ENCODE measurements around the gene PRPF39. TPM values are rescaled to one million over a fixed set of nuclear protein-coding genes. Genes with fewer than 3 reads are reported as not detected.

PRPF39 gene
- total RNA-seq, 1 experiment from 2014 or later: 32.3 TPM

GRCh38 chr14:45057349-45057748, 26.6 kb upstream of the PRPF39 start (continued):
- TF ChIP-seq CTCF (IDR thresholded peaks at IDR 0.05) (no peak), IRF2 (CRISPR knock-in tag; IDR thresholded peaks at IDR 0.05; ENCODE audit: borderline replicate concordance, low read depth) (no peak), ZNF396 (CRISPR knock-in tag; IDR thresholded peaks at IDR 0.05; ENCODE audit: borderline replicate concordance) (no peak), NFYB (CRISPR knock-in tag; conservative IDR thresholded peaks at IDR 0.05; ENCODE audit: low read depth) (no peak), GABPB1 (CRISPR knock-in tag; IDR thresholded peaks at IDR 0.05) (no peak), ETV6 (CRISPR knock-in tag; IDR thresholded peaks at IDR 0.05) (no peak), CREB1 (CRISPR knock-in tag; IDR thresholded peaks at IDR 0.05) (no peak)
- TF ChIP-seq, protein P1, sequence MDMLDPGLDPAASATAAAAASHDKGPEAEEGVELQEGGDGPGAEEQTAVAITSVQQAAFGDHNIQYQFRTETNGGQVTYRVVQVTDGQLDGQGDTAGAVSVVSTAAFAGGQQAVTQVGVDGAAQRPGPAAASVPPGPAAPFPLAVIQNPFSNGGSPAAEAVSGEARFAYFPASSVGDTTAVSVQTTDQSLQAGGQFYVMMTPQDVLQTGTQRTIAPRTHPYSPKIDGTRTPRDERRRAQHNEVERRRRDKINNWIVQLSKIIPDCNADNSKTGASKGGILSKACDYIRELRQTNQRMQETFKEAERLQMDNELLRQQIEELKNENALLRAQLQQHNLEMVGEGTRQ (CRISPR knock-in tag; IDR thresholded peaks at IDR 0.05): no peak
- TF ChIP-seq, protein P2, sequence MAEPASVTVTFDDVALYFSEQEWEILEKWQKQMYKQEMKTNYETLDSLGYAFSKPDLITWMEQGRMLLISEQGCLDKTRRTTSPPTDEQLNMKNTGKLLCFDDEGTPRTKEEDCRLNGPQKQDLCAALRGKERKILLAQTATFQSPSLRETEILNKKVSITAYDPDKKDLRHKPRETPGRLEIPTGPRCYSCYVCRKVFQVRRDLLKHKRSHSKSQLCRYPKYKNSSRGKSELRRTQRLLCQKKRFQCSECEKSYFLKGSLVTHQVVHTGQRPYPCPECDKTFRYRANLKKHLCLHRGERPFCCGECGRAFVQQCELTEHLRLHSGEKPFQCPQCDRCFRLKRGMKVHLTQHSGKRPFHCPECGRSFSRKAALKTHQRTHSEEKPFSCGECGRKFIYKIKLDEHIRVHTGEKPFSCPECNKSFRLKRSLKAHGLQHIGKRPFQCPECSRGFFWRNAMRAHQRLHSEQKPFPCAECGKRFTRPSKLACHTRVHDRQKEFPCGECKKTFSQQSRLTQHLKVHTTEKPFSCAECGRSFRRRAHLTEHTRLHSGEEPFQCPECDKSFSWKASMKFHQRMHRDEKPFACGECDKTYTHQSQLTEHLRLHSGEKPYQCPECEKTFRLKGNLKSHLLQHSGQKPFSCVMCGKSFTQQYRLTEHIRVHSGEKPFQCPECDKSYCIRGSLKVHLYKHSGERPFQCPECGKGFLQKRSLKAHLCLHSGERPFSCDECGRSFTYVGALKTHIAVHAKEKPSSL (CRISPR knock-in tag; conservative IDR thresholded peaks at IDR 0.05): no peak
- TF ChIP-seq, protein P3, sequence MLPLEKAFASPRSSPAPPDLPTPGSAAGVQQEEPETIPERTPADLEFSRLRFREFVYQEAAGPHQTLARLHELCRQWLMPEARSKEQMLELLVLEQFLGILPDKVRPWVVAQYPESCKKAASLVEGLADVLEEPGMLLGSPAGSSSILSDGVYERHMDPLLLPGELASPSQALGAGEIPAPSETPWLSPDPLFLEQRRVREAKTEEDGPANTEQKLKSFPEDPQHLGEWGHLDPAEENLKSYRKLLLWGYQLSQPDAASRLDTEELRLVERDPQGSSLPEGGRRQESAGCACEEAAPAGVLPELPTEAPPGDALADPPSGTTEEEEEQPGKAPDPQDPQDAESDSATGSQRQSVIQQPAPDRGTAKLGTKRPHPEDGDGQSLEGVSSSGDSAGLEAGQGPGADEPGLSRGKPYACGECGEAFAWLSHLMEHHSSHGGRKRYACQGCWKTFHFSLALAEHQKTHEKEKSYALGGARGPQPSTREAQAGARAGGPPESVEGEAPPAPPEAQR (CRISPR knock-in tag; IDR thresholded peaks at IDR 0.05): no peak
- TF ChIP-seq, protein P4, sequence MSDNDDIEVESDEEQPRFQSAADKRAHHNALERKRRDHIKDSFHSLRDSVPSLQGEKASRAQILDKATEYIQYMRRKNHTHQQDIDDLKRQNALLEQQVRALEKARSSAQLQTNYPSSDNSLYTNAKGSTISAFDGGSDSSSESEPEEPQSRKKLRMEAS (CRISPR knock-in tag; IDR thresholded peaks at IDR 0.05): no peak

DNA sequence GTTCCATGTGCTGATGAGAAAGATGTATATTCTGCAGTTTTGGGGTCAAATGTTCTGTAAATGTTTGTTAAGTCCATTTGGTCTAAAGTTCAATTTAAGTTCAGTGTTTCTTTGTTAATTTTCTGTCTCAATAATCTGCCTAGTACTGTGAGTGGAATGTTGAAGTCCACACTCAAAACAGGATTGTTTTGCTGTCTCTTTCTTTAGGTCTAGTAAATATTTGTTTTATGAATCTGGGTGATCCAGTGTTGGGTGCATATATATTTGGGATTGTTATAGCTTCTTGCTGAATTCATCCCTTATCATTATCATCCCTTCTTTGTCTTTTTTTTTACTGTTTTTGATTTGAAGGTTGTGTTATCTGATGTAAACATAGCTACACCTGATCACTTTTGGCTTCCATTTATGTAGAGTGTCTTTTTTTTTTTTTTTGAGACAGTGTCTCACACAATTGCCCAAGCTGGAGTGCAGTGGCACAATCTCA, 26.0 kb upstream of the PRPF39 start:
- Mint-ChIP-seq H3K27me3 (ENCODE audit: low read depth) (no peaks in the 10 kb centered on the region), H3K9me3 (no peaks in the 10 kb centered on the region), H3K4me1 (no peaks in the 10 kb centered on the region), H3K4me3 (no peak overlapping the region), H3K27ac (no peak overlapping the region), H3K36me3 (peaks cover 5% of the 10 kb centered on the region)
- DNase-seq (ENCODE audit: low spot score) (no peak), ATAC-seq (no peak)
- POLR2A ChIA-PET: no interaction called here
- CTCF ChIA-PET: no interaction called here
- TF ChIP-seq NFYB (CRISPR knock-in tag; conservative IDR thresholded peaks at IDR 0.05; ENCODE audit: low read depth) (no peak), ZBTB21 (CRISPR knock-in tag; IDR thresholded peaks at IDR 0.05; ENCODE audit: borderline replicate concordance) (no peak), EMX1 (CRISPR knock-in tag; IDR thresholded peaks at IDR 0.05) (no peak), ZNF219 (CRISPR knock-in tag; IDR thresholded peaks at IDR 0.05; ENCODE audit: borderline replicate concordance) (no peak), CDX4 (CRISPR knock-in tag; IDR thresholded peaks at IDR 0.05; ENCODE audit: borderline replicate concordance) (no peak), CREB1 (CRISPR knock-in tag; IDR thresholded peaks at IDR 0.05) (no peak), TEAD1 (CRISPR knock-in tag; IDR thresholded peaks at IDR 0.05) (no peak), STAT6 (CRISPR knock-in tag; conservative IDR thresholded peaks at IDR 0.05; ENCODE audit: low read depth) (no peak), KAT7 (CRISPR knock-in tag; IDR thresholded peaks at IDR 0.05; ENCODE audit: borderline replicate concordance) (no peak), ZNF671 (CRISPR knock-in tag; IDR thresholded peaks at IDR 0.05) (no peak), FOXK1 (CRISPR knock-in tag; IDR thresholded peaks at IDR 0.05) (no peak), ZNF532 (CRISPR knock-in tag; IDR thresholded peaks at IDR 0.05; ENCODE audit: borderline replicate concordance) (no peak)
